Lung (tissue), 12 donors: ENCODE measurements around the gene WFDC10A. TPM values are rescaled to one million over a fixed set of nuclear protein-coding genes. Genes with fewer than 3 reads are reported as not detected.

ENCODE experiments used
- ATAC-seq: fragments of 200-7000 bp; cut with Tn5 transposase; one replicate; pipeline ENCODE4 v1.9.1; 2020; ENCODE audit warnings: moderate number of reproducible peaks; ENCODE audit not compliant: insufficient read depth, low FRiP score
- DNase-seq, 3 donors: peaks; one replicate each; pipeline ENCODE4 v3.0.0-alpha.2; 2013 to 2017
- H3K27ac ChIP-seq, 2 donors: one replicate each; pipeline ENCODE4 v1.5.1; 2013; ENCODE audit warnings: mild to moderate bottlenecking in 2 of 2, moderate library complexity in 2 of 2, control low read depth in 1 of 2, inconsistent platforms in 1 of 2, low read depth in 1 of 2, low read length in 1 of 2
- H3K27me3 ChIP-seq, 3 donors: one replicate each; pipeline ENCODE4 v1.5.1; 2013; ENCODE audit warnings: low read length in 2 of 3; ENCODE audit not compliant: control insufficient read depth in 3 of 3, insufficient read depth in 3 of 3
- H3K36me3 ChIP-seq, 4 donors: one replicate each; pipeline ENCODE4 v1.5.1; 2013; ENCODE audit warnings: low read length in 4 of 4, mild to moderate bottlenecking in 1 of 4, moderate library complexity in 1 of 4; ENCODE audit not compliant: control insufficient read depth in 4 of 4, insufficient read depth in 4 of 4
- H3K4me1 ChIP-seq, 5 donors: one replicate each; pipeline ENCODE4 v1.5.1; 2013; ENCODE audit warnings: low read length in 5 of 5, mild to moderate bottlenecking in 2 of 5, moderate library complexity in 1 of 5; ENCODE audit not compliant: control insufficient read depth in 5 of 5, insufficient read depth in 5 of 5
- H3K4me3 ChIP-seq: one replicate; pipeline ENCODE4 v1.5.1; 2013; ENCODE audit warnings: mild to moderate bottlenecking, control low read depth, moderate library complexity
- H3K9ac ChIP-seq, 2 donors: one replicate each; pipeline ENCODE4 v1.5.1; 2013; ENCODE audit warnings: low read length in 2 of 2, control low read depth in 1 of 2; ENCODE audit not compliant: insufficient read depth in 1 of 2
- H3K9me3 ChIP-seq, 4 donors: one replicate each; pipeline ENCODE4 v1.5.1; 2013; ENCODE audit warnings: low read length in 3 of 4, mild to moderate bottlenecking in 1 of 4, moderate library complexity in 1 of 4; ENCODE audit not compliant: control insufficient read depth in 4 of 4, insufficient read depth in 3 of 4
- WGBS, 2 donors: extraction: QIAGEN DNeasy Blood & Tissue Kit; methylation state at CpG; one replicate each; pipeline ENCODE4 v1.1.7; 2013; 5-methylcytosine and 5-hydroxymethylcytosine counted together
- polyA plus RNA-seq, 2 donors: library from polyadenylated mRNA; stranded (reverse); fragments of 200-250 nt; gene quantifications; one replicate each; pipeline ENCODE4 v1.2.1, GENCODE V29; 2013
- total RNA-seq, 2 donors: library from RNA; depleted of rRNA in 1 of 2; stranded (reverse); fragments of >200 nt in 1 of 2; gene quantifications; one replicate each; pipeline ENCODE4 v1.2.1, GENCODE V29; 2014 to 2021
- TF ChIP-seq, protein P1 (sequence below): IDR thresholded peaks from 2 replicates; pipeline ENCODE4 v1.5.1; 2012; ENCODE audit warnings: mild to moderate bottlenecking; ENCODE audit errors: control extremely low read depth, extremely low read depth
- donor health status: control.
- donor health status: control.
- donor health status: Bipolar disorder and iron deficiency.
- donor health status: healthy.
- donor health status: DM: yes; HTN: yes; CAD: no.

Gene WFDC10A
- total and polyA plus RNA-seq, 4 donors: not detected

GRCh38 chr20:45595235-45595634 lies 34.3 kb upstream of the WFDC10A start:
- TF ChIP-seq, protein P1, sequence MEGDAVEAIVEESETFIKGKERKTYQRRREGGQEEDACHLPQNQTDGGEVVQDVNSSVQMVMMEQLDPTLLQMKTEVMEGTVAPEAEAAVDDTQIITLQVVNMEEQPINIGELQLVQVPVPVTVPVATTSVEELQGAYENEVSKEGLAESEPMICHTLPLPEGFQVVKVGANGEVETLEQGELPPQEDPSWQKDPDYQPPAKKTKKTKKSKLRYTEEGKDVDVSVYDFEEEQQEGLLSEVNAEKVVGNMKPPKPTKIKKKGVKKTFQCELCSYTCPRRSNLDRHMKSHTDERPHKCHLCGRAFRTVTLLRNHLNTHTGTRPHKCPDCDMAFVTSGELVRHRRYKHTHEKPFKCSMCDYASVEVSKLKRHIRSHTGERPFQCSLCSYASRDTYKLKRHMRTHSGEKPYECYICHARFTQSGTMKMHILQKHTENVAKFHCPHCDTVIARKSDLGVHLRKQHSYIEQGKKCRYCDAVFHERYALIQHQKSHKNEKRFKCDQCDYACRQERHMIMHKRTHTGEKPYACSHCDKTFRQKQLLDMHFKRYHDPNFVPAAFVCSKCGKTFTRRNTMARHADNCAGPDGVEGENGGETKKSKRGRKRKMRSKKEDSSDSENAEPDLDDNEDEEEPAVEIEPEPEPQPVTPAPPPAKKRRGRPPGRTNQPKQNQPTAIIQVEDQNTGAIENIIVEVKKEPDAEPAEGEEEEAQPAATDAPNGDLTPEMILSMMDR: no peak
- no peak overlapping the region for H3K4me3 ChIP-seq
- no peak overlapping the region for H3K27ac ChIP-seq
- H3K4me1 ChIP-seq: no peaks in the 10 kb centered on the region
- no peak for ATAC-seq
- 38 to 83% methylated on average over 1 of the region's 1 CpG for WGBS, 2 donors
- peaks cover 0 to 5% (median 0%) of the 10 kb centered on the region in 4 donors for H3K9me3 ChIP-seq
- no peak overlapping the region for H3K9ac ChIP-seq
- no peaks in the 10 kb centered on the region for H3K27me3 ChIP-seq
- no peak for DNase-seq
- no peaks in the 10 kb centered on the region for H3K36me3 ChIP-seq

DNA sequence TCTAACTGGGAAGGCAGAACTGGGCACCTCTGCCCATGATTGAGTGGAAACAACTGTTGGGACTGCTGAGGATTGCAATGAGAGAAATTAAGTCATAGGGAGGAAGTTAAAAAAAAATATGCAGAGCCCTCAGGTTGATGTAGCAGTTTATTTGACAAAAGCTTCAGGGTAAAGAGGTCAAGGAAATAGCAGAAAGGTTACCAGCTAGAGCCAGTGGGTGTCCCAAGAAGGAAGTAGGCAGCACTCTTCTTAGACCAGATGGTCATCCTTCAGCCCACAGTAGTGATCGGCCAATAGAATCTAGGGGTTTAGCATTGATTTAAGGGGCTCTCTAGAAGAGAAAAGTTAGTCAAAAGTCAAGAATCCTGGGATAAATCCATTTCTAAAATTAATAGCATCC lies 21.7 kb upstream of the WFDC10A start:
- Histone ChIP-seq H3K4me3 (no peak overlapping the region), H3K9ac (no peak overlapping the region), H3K9me3 (peaks cover 0 to 8% (median 0%) of the 10 kb centered on the region in 4 donors), H3K27me3 (no peaks in the 10 kb centered on the region), H3K4me1 (no peaks in the 10 kb centered on the region), H3K27ac (no peak overlapping the region), H3K36me3 (no peaks in the 10 kb centered on the region)
- ATAC-seq (no peak), DNase-seq (no peak)
- WGBS, 2 donors: 95 to 100% methylated on average over 1 of the region's 1 CpG
- TF ChIP-seq, protein P1: no peak

DNA sequence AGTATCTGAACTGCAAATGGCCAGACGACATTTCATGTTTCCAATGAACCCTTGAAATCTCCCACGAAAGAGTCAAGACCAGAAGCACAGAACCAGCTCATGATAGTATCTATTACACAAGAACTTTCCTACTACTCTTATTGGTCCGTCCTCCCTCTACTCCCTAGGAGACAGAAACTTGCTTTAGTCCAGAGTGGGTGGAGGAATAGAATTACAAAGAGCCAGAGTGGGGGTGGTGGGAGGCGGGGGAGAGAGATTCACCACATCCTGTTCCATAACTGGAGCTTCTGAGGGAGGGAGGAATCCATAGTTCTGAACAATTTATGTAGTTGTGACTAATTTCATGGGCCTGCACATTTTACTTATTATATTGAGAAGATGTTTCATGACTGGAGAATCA lies 18.5 kb upstream of the WFDC10A start:
- no peak for DNase-seq
- Histone ChIP-seq H3K9ac (no peak overlapping the region), H3K27ac (no peak overlapping the region), H3K4me1 (no peaks in the 10 kb centered on the region), H3K36me3 (no peaks in the 10 kb centered on the region), H3K4me3 (no peak overlapping the region), H3K27me3 (no peaks in the 10 kb centered on the region), H3K9me3 (peaks cover 0 to 8% (median 0%) of the 10 kb centered on the region in 4 donors)
- no peak for ATAC-seq
- TF ChIP-seq, protein P1: no peak
- WGBS, 2 donors: 69 to 84% methylated on average over 4 of the region's 4 CpGs

DNA sequence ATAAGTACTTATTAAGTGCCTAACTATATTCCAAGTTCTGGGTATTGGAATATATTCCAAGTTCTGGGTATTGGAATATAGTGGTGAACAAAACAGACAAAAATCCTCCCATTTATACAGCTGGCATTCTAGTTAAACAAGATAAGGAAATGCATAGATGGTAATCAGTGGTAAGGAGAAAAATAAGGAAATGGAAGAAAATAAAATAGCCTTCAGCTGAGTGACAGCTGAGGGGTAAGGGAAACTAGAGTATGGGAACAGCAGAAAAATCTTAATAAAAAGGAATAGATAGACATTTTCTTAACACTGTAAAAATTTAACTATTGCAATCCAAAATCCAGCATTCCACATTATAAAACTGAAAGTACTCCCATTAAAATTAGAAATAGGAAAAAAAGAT lies 17.2 kb upstream of the WFDC10A start:
- Histone ChIP-seq H3K27ac (no peak overlapping the region), H3K27me3 (no peaks in the 10 kb centered on the region), H3K36me3 (no peaks in the 10 kb centered on the region), H3K9me3 (no peaks in the 10 kb centered on the region), H3K9ac (no peak overlapping the region), H3K4me3 (no peak overlapping the region), H3K4me1 (no peaks in the 10 kb centered on the region)
- DNase-seq: no peak
- TF ChIP-seq, protein P1: no peak
- ATAC-seq: no peak
